Neural cell (in vitro differentiated cells): ENCODE data around the gene SLC37A2. TPM values are rescaled to one million over a fixed set of nuclear protein-coding genes. Genes with fewer than 3 reads are reported as not detected.

Source experiments
- H2AFZ ChIP-seq: fragments of 200-600, 300-800 bp; sonication (generic), shearing (Covaris generic); 2 replicates; pipeline ENCODE4 v1.6.0; 2014; ENCODE audit warnings: low read depth, mild to moderate bottlenecking, antibody characterized with exemption, low read length, moderate library complexity
- H3F3A ChIP-seq: fragments of 200-600 bp; shearing (Covaris generic); 2 replicates; pipeline ENCODE4 v1.6.1; 2016; ENCODE audit warnings: mild to moderate bottlenecking, moderate library complexity, mixed read lengths, antibody characterized with exemption, low read length; ENCODE audit not compliant: insufficient read depth, poor library complexity, severe bottlenecking
- H3K27ac ChIP-seq: fragments of 200-600, 300-800 bp; sonication (generic), shearing (Covaris generic); 2 replicates; pipeline ENCODE4 v1.5.1; 2014; ENCODE audit warnings: mild to moderate bottlenecking, low read length, moderate library complexity
- H3K27me3 ChIP-seq: fragments of 300-800, 200-600 bp; sonication (generic), shearing (Covaris generic); 2 replicates; pipeline ENCODE4 v1.6.0; 2014; ENCODE audit warnings: mild to moderate bottlenecking, low read depth, low read length, moderate library complexity; ENCODE audit not compliant: insufficient read depth
- H3K36me3 ChIP-seq: fragments of 300-800, 200-600 bp; sonication (generic), shearing (Covaris generic); 2 replicates; pipeline ENCODE4 v1.5.1; 2014; ENCODE audit warnings: mild to moderate bottlenecking, antibody characterized with exemption, low read length, moderate library complexity; ENCODE audit not compliant: insufficient read depth
- H3K4me2 ChIP-seq: fragments of 300-800, 200-600 bp; sonication (generic), shearing (Covaris generic); 2 replicates; pipeline ENCODE4 v1.6.0; 2014; ENCODE audit warnings: mild to moderate bottlenecking, low read length
- H3K4me3 ChIP-seq: fragments of 300-800, 200-600 bp; sonication (generic), shearing (Covaris generic); 2 replicates; pipeline ENCODE4 v1.5.1; 2014; ENCODE audit warnings: mild to moderate bottlenecking, low read length, moderate library complexity
- H3K79me2 ChIP-seq: fragments of 200-600 bp; shearing (Covaris generic); replicated peaks from 2 replicates; pipeline ENCODE4 v1.6.0; 2014; ENCODE audit warnings: mild to moderate bottlenecking, low read length, moderate library complexity; ENCODE audit not compliant: insufficient read depth
- H3K9ac ChIP-seq: fragments of 300-800, 200-600 bp; sonication (generic), shearing (Covaris generic); 2 replicates; pipeline ENCODE4 v1.6.1; 2016; ENCODE audit warnings: mild to moderate bottlenecking, low read length, mixed read lengths
- H3K9me2 ChIP-seq: fragments of 200-600 bp; shearing (Covaris generic); 2 replicates; pipeline ENCODE4 v1.6.1; 2016; ENCODE audit warnings: mild to moderate bottlenecking, low read length, mixed read lengths; ENCODE audit not compliant: insufficient read depth
- H3K9me3 ChIP-seq: fragments of 200-600, 300-800 bp; sonication (generic), shearing (Covaris generic); 2 replicates; pipeline ENCODE4 v1.6.1; 2016; ENCODE audit warnings: mild to moderate bottlenecking, mixed run types, low read length, moderate library complexity, mixed read lengths
- H4K20me1 ChIP-seq: fragments of 200-600 bp; shearing (Covaris generic); 2 replicates; pipeline ENCODE4 v1.6.1; 2016; ENCODE audit warnings: mild to moderate bottlenecking, mixed run types; ENCODE audit not compliant: insufficient read depth
- CTCF ChIP-seq: fragments of 450-650 bp; IDR thresholded peaks from 2 replicates; pipeline ENCODE4 v1.5.1; 2014; ENCODE audit warnings: antibody characterized with exemption, mild to moderate bottlenecking, moderate library complexity; ENCODE audit not compliant: poor library complexity, severe bottlenecking
- EP300 ChIP-seq: fragments of 450-650 bp; conservative IDR thresholded peaks from 2 replicates; pipeline ENCODE4 v1.6.1; 2014; ENCODE audit warnings: antibody characterized with exemption, mild to moderate bottlenecking, moderate library complexity; ENCODE audit not compliant: poor library complexity, severe bottlenecking
- EZH2 ChIP-seq: fragments of 200-600, 300-800 bp; shearing (Covaris generic), sonication (generic); IDR thresholded peaks from 2 replicates; pipeline ENCODE4 v1.6.1; 2014; ENCODE audit warnings: antibody characterized with exemption, low read length, borderline replicate concordance, mild to moderate bottlenecking; ENCODE audit not compliant: insufficient read depth, poor library complexity, severe bottlenecking
- MXI1 ChIP-seq: fragments of 450-650 bp; conservative IDR thresholded peaks from 2 replicates; pipeline ENCODE4 v1.6.1; 2014; ENCODE audit warnings: antibody characterized with exemption, mild to moderate bottlenecking; ENCODE audit not compliant: poor library complexity, severe bottlenecking
- POLR2AphosphoS5 ChIP-seq: IDR thresholded peaks from 2 replicates; pipeline ENCODE4 v1.6.1; 2012
- RAD21 ChIP-seq: fragments of 450-650 bp; conservative IDR thresholded peaks from 2 replicates; pipeline ENCODE4 v1.6.1; 2014; ENCODE audit warnings: antibody characterized with exemption, mild to moderate bottlenecking, moderate library complexity
- REST ChIP-seq: IDR thresholded peaks from 2 replicates; pipeline ENCODE4 v1.6.1; 2012; ENCODE audit warnings: borderline replicate concordance
- SMC3 ChIP-seq: fragments of 450-650 bp; conservative IDR thresholded peaks from 2 replicates; pipeline ENCODE4 v1.6.1; 2014; ENCODE audit warnings: antibody characterized with exemption, mild to moderate bottlenecking, moderate library complexity; ENCODE audit not compliant: poor library complexity
- TAF1 ChIP-seq: IDR thresholded peaks from 2 replicates; pipeline ENCODE4 v1.6.1; 2012; ENCODE audit warnings: low read depth
- polyA plus RNA-seq: library from polyadenylated mRNA; depleted of rRNA; stranded (reverse); fragments of >200 nt; gene quantifications from 2 replicates; pipeline ENCODE4 v1.2.3, GENCODE V29; 2014

SLC37A2 gene
- polyA plus RNA-seq, 1 donor from 2014 or later, result 0.12 TPM

- no peaks in the 10 kb centered on the region for H3K36me3 ChIP-seq
- H2AFZ ChIP-seq, result no peak overlapping the region
- no peak overlapping the region for H3K9ac ChIP-seq
- no peak overlapping the region for H3K4me2 ChIP-seq
- H4K20me1 ChIP-seq, result no peaks in the 10 kb centered on the region
- TF ChIP-seq EZH2 (no peak), REST (no peak), POLR2AphosphoS5 (no peak), SMC3 (no peak), RAD21 (no peak), MXI1 (no peak), TAF1 (no peak), EP300 (no peak), CTCF (no peak)
- no peaks in the 10 kb centered on the region for H3K79me2 ChIP-seq
- H3K9me3 ChIP-seq, result no peaks in the 10 kb centered on the region
- H3K27ac ChIP-seq, result no peak overlapping the region
- H3K9me2 ChIP-seq, result no peaks in the 10 kb centered on the region
- H3K27me3 ChIP-seq, result no peaks in the 10 kb centered on the region
- no peak overlapping the region for H3K4me3 ChIP-seq
- H3F3A ChIP-seq, result no peaks in the 10 kb centered on the region
Measured at GRCh38 chr11:125085301-125086081, 22.4 kb downstream of the SLC37A2 start.

GRCh38 chr11:125086633-125087296, 23.7 kb downstream of the SLC37A2 start:
- Histone ChIP-seq H3K4me3 (no peak overlapping the region), H3K36me3 (no peaks in the 10 kb centered on the region), H3K27ac (no peak overlapping the region), H3K79me2 (no peaks in the 10 kb centered on the region), H3K9me3 (no peaks in the 10 kb centered on the region), H3K9me2 (no peaks in the 10 kb centered on the region), H3K27me3 (no peaks in the 10 kb centered on the region), H2AFZ (no peak overlapping the region), H3K9ac (no peak overlapping the region), H3F3A (no peaks in the 10 kb centered on the region), H3K4me2 (no peak overlapping the region), H4K20me1 (no peaks in the 10 kb centered on the region)
- TF ChIP-seq EZH2 (no peak), MXI1 (no peak), TAF1 (no peak), REST (no peak), RAD21 (no peak), EP300 (no peak), POLR2AphosphoS5 (no peak), SMC3 (no peak), CTCF (no peak)
